Breast epithelium (tissue), 3 donors: Measurements from ENCODE around the gene MAP4.

Experiments used
- CTCF ChIP-seq, 3 donors: fragments of 450-650 bp; IDR thresholded peaks; one replicate each; pipeline ENCODE4 v1.5.1; 2016 to 2017; ENCODE audit warnings: antibody characterized with exemption in 3 of 3, mild to moderate bottlenecking in 3 of 3, moderate library complexity in 3 of 3
- POLR2A ChIP-seq: fragments of 450-650 bp; IDR thresholded peaks from one replicate; pipeline ENCODE4 v1.6.1; 2016; ENCODE audit warnings: antibody characterized with exemption, mild to moderate bottlenecking, moderate library complexity

GRCh38 chr3:47961815-47962606, 54.2 kb downstream of the MAP4 start:
- no peak for TF ChIP-seq POLR2A
- TF ChIP-seq CTCF (IDR thresholded peaks at IDR 0.05) = no peak
